GM18511 (cell line): Measurements from ENCODE around the gene SUPT5H.

ENCODE experiments used
- ATAC-seq: cut with Tn5 transposase; IDR thresholded peaks from one replicate; pipeline ENCODE4 v1.9.1; 2021; ENCODE audit warnings: mild to moderate bottlenecking, moderate library complexity; ENCODE audit not compliant: unreplicated experiment

The SUPT5H gene

GRCh38 chr19:39445196-39446111 is at the start of gene SUPT5H:
SUPT5H (plus strand) TSS chr19:39445582; CDS start chr19:39445891, 309 bp downstream.
- ATAC-seq: peak; percentile 84

- peak; percentile 47 for ATAC-seq
Measured at GRCh38 chr19:39397360-39398296, 47.8 kb upstream of the SUPT5H start.

DNA sequence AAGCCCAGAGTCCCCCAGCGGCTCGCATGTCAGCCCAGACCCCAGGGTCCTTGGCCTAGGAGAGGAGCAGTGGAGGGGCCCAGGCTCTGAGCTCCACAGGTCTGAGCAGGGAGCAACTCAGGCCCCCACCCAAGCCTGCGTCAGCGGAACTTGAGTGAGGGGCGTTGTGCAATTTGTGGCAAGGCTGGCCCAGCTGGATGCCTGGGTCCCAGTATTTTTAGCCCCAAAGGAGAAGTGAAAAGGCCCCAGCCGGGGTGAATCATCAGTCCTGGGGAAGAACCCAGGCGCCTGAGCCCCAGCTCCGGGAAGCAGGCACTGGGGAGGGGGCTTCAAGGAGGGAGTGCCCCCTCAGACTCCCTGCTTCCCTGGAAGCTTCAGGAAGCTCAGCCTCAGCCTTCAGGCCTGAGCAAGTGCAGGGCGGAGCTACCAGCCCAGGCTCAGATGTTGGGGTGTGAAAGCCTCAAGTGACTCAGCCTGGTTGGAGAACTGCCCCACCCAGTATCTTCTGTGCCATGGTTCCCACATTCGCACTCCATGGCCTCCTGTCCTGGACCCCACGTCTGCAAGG is 47.0 kb upstream of the SUPT5H start:
- no peak for ATAC-seq

GRCh38 chr19:39399668-39400050 is 45.7 kb upstream of the SUPT5H start:
- ATAC-seq: no peak

DNA sequence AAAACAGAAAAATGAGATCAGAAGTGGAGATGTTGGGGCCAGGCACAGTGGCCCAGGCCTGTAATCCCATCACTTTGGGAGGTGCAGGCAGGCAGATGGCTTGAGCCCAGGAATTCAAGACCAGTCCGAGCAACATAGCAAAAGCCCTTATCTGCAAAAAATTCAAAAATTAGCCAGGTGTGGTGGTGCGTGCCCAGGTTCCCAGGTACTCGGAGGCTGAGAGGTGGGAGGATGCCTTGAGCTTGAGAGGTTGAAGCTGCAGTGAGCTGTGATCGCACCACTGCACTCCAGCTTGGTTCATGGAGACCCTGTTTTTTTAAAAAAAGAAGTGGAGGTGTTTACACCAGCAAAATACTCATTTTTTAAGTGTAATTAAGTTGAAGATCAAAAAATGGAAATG is 45.3 kb upstream of the SUPT5H start:
- ATAC-seq: no peak

GRCh38 chr19:39401070-39401548 is 44.3 kb upstream of the SUPT5H start:
- peak; percentile 14 for ATAC-seq

GRCh38 chr19:39401549-39402345 is 43.6 kb upstream of the SUPT5H start:
- peak; percentile 38 for ATAC-seq

- ATAC-seq: peak; percentile 22
Measured at GRCh38 chr19:39402346-39403300, 42.8 kb upstream of the SUPT5H start.

DNA sequence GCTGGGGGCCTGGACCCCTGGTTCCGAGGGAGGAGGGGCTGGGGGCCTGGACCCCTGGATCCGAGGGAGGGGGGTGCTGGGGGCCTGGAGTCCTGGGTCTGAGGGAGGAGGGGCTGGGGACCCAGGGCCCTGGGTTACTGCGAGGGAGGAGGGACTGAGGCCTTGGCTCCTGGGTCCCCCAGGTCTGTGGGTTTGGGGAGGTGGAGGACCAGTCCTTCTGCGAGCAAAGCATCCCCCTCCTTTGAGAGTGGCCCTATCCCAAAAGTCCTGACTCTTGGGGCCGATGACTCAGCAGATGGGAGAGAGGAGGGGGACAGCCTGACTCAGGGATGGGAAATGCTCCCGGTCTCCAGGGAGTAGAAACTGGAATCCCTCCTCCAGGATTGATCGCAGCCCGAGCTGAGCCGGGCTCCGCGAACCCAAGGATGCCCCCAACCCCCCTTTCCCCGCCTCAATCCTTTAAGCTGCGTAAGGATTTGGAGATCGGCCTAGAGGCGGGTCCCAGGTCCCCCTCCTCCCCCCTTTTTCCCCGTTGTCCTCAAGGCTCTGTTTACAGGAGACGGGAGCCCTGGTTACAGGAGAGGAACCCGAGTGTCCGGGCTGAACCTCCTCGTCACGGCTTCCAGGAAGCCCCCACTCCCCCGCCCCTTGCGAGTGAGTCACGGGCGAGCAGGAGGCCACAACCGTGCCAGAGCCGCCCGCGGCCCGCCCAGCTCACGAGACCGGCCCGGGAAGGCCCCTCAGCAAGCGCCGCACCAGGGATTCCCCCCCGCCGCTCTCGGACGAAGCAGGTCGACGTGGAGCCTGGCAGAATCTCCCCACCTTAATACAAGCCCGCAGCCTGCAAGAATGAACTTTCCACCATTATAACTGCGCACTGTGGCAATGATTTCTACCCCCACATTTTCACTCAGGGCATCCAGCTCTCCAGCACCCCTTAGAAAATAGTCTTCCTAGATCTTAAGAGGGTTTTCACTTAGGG is 41.8 kb upstream of the SUPT5H start:
- peak; percentile 23 for ATAC-seq

DNA sequence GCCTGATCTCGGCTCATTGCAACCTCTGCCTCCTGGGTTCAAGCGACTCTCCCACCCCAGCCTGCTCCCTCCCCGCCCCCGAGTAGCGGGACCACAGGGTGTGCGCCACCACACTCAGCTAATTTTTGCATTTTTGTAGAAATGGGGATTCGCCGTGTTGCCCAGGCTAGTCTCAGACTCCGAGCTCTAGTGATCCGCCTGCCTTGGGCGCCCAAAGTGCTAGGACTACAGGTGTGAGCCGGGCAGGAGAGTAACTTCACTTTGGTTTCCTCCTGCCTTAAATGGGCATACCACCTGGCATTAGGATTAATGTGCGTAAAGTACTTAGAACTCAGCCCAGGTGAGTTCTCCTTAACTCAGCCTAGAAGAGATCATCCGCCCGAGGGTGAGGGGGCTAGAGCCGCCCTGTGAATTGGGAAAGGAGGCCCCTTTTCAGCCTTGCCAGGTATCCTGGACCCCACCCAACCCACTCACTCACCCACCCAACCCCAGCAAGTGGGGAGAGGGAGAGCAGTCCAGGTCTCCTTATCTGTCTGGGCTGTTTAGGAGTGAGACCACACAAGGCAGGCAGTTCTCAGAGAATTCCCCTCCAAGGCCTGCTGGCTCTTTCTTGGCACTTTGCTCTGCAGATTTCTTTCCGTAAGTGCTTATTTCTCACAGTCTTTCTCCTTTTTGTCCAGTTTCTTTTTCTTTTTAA is 40.0 kb upstream of the SUPT5H start:
- no peak for ATAC-seq

- no peak for ATAC-seq
Measured at GRCh38 chr19:39405958-39406655, 39.3 kb upstream of the SUPT5H start.

- ATAC-seq: peak; percentile 19
Measured at GRCh38 chr19:39406656-39407409, 38.5 kb upstream of the SUPT5H start, which contains the start of gene ZFP36. ZFP36 (plus strand) TSS chr19:39406847; CDS start chr19:39406905, 58 bp downstream.

- no peak for ATAC-seq
Measured at GRCh38 chr19:39407410-39407659, 38.0 kb upstream of the SUPT5H start.

DNA sequence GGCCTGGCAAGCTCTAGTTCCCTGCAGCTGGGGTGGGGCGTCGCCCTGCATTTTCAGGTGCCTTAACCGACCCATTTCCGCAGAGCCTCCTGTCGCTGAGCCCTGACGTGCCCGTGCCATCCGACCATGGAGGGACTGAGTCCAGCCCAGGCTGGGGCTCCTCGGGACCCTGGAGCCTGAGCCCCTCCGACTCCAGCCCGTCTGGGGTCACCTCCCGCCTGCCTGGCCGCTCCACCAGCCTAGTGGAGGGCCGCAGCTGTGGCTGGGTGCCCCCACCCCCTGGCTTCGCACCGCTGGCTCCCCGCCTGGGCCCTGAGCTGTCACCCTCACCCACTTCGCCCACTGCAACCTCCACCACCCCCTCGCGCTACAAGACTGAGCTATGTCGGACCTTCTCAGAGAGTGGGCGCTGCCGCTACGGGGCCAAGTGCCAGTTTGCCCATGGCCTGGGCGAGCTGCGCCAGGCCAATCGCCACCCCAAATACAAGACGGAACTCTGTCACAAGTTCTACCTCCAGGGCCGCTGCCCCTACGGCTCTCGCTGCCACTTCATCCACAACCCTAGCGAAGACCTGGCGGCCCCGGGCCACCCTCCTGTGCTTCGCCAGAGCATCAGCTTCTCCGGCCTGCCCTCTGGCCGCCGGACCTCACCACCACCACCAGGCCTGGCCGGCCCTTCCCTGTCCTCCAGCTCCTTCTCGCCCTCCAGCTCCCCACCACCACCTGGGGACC is 37.6 kb upstream of the SUPT5H start:
- ATAC-seq: no peak

GRCh38 chr19:39408392-39409207 is 36.8 kb upstream of the SUPT5H start:
- no peak for ATAC-seq
